NCI-H510A (cell line): ENCODE data around the gene RICTOR.

Experiments
- DNase-seq: peaks from one replicate; lab custom pipeline; 2025; lab: John Stamatoyannopoulos, UW

RICTOR gene, protein sequence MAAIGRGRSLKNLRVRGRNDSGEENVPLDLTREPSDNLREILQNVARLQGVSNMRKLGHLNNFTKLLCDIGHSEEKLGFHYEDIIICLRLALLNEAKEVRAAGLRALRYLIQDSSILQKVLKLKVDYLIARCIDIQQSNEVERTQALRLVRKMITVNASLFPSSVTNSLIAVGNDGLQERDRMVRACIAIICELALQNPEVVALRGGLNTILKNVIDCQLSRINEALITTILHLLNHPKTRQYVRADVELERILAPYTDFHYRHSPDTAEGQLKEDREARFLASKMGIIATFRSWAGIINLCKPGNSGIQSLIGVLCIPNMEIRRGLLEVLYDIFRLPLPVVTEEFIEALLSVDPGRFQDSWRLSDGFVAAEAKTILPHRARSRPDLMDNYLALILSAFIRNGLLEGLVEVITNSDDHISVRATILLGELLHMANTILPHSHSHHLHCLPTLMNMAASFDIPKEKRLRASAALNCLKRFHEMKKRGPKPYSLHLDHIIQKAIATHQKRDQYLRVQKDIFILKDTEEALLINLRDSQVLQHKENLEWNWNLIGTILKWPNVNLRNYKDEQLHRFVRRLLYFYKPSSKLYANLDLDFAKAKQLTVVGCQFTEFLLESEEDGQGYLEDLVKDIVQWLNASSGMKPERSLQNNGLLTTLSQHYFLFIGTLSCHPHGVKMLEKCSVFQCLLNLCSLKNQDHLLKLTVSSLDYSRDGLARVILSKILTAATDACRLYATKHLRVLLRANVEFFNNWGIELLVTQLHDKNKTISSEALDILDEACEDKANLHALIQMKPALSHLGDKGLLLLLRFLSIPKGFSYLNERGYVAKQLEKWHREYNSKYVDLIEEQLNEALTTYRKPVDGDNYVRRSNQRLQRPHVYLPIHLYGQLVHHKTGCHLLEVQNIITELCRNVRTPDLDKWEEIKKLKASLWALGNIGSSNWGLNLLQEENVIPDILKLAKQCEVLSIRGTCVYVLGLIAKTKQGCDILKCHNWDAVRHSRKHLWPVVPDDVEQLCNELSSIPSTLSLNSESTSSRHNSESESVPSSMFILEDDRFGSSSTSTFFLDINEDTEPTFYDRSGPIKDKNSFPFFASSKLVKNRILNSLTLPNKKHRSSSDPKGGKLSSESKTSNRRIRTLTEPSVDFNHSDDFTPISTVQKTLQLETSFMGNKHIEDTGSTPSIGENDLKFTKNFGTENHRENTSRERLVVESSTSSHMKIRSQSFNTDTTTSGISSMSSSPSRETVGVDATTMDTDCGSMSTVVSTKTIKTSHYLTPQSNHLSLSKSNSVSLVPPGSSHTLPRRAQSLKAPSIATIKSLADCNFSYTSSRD (N-terminal part only)

GRCh38 chr5:39074017-39074814 lies at the start of gene RICTOR:
TSS of gene RICTOR (minus strand) at chr5:39074399. CDS start at chr5:39074377, 22 bp downstream.
- DNase-seq = peak; percentile 83

DNA sequence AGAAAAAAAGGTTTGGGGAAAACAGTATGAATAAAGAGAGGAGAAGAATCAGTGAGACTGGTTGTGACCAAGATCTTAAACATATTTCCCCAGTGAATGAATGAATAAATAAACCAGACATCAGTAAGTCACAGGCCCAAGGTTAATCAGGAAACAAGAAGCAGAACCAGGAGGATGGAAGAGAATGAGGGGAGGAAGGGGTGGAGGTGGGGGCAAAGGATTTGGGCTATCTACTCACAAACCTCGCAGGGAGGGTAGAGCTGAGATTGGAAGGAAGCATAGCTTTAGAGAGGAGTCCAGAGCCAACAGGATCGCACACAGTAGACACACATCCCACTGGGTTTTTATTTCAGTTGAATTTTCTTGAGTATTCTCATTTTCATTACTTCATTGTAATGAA lies 47.7 kb upstream of the RICTOR start:
- no peak for DNase-seq

DNA sequence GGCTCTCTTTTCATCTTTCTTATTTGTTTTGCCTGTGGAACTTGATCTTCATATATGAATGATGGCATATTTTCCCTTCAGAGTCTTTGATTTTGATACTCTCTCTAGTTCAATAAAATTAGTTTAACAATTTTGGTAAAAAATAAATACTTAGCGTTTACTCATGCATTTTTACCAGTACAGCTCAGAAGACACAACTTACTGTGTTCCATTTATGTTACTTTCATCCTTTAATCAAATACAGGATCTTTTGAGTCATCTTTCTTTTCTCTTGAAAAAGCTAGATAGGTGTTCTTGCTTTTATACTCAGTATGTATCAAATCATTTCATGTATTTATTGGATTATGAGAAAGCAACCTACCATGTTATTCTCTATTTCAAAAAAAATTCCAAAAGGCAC lies 47.1 kb upstream of the RICTOR start:
- no peak for DNase-seq

GRCh38 chr5:39120052-39120420 lies 45.8 kb upstream of the RICTOR start:
- DNase-seq = no peak

GRCh38 chr5:39119404-39120051 lies 45.3 kb upstream of the RICTOR start:
- no peak for DNase-seq

DNA sequence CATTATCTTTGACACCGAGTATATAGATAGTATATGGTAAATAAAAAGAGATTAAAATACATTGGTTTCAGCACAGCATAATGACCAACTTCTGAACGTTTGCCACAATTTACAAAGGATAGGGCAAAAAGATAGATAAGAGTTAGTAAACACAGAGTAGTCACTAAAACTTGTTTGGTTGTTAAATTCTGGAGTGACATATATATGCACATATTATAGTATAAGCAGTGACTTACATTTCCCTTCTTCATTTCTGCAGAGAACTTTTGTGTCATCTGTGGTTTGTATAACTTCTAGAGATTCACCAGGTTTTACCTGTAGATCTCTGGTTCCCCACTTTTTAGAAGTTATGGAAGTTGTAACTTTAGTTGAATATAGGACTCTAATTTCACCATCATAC lies 44.4 kb upstream of the RICTOR start:
- DNase-seq = no peak

DNA sequence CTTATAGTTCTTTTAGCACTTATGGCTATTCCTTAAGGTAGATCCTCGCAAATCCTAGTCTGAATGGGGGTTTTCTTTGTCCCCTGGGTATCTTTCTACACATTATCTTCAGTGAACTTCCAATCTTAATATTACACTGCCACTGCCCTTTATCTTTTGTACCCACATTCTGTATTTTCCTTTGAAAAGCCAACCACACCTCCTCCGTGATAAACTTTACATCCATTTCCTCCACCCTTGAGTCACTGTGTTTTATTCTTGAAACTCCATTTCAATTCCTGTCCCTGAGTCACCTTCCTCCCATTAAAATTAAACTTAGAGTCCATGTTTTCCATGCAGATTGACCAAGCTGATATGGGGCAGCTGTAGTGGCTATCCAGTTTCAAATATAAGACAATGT lies 43.2 kb upstream of the RICTOR start:
- DNase-seq = no peak

GRCh38 chr5:39116344-39117170 lies 42.4 kb upstream of the RICTOR start:
- DNase-seq = no peak

GRCh38 chr5:39115644-39116343 lies 41.6 kb upstream of the RICTOR start:
- DNase-seq = no peak

DNA sequence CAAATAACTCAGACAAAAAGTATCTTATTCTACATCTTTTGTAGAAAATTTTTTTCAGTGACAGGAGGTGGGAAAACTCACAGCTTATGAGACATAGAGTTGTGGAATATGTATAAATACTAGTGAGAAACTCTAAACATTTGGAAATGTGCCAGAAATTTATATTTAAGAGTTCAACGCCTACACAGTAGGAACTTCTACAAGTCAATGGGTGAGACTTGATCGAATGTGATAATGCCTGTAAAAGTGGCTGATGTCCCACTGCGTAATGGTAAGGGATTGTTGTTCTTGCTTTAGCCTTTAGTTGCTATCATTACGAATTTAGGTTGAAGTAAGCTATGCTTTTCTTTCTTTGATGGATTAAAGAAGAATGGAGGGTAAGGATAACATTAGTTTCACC lies 40.0 kb upstream of the RICTOR start:
- DNase-seq = no peak

GRCh38 chr5:39113354-39113953 lies 39.3 kb upstream of the RICTOR start:
- no peak for DNase-seq

GRCh38 chr5:39109606-39110005 lies 35.4 kb upstream of the RICTOR start:
- DNase-seq = no peak

DNA sequence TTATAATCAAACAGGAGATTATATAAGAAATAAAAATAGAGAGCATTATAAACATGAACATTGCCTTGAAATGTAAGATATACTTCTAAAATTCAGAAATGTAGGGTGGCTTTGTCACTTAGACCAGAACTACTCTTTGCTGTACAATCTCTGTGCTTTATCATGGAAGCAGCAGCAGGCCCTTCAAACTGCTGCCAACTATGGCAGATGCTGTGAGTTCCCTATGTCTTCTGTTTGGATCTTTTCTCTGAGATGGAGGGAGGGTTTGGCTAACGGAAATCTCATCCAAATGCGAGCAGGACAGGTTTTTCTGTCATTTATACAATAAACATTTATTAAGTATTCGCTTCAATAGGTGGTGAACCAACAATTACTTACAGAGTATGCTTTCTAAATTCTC lies 34.8 kb upstream of the RICTOR start:
- no peak for DNase-seq

GRCh38 chr5:39107350-39107749 lies 33.2 kb upstream of the RICTOR start:
- DNase-seq = no peak

DNA sequence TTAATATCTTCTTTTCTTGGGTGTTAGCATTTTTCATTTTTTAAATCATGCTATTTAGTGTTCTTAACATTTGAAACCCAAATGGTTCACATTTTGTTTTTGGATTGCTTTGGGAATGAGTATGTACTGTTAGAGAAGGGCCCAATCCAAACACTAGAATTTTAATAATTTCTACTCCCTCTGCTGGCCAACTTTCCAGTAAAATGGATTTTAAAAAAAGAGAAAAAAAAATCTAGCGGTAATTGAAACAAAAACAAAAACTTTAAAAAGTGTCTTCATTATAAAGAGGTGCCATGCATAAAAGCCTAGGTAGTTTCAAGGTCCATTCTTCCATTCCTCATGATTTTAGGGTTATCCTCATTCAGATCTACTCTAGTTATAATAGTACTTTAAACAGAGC lies 32.1 kb upstream of the RICTOR start:
- no peak for DNase-seq

DNA sequence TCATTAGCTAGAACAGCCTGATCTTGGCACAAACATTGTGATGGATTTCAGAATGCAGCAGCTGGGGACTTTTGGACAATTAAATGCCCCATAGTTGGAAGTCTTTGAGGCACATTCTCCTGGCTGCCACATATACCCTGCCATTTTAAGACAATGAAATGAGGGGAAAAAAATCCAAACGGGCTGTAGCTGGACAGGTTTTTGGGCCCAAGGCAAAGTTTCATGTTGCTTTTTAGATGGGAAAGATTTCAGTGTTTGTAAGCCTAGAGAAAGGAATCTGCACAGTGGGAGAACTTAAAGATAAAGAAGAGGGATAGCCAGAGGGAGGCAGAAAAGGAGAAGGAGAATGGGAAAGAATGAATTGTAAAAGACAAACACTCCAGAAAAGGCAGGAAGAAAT lies 30.0 kb upstream of the RICTOR start:
- no peak for DNase-seq

DNA sequence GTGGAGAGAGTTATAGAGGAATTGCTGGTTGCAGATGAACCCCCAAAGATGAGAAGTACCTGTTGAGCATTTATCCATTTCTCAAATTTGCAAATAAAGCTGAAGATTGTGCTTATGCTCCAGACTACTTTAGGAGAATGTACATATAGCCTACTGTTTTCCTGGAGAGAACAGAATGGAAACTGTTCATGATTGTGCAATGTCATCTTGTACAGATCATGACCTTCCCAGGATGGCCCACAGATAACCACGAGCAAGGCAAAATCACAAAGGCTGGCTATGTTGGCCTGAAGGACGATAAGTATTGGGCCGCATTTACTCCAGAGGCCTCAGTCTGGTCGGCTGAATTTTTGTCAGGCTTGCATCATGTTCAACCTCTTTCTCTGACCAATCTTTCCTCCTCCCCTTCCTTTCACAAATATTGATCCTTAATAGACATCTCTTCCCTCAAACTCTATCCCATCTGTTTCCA lies 28.5 kb upstream of the RICTOR start:
- DNase-seq = no peak

DNA sequence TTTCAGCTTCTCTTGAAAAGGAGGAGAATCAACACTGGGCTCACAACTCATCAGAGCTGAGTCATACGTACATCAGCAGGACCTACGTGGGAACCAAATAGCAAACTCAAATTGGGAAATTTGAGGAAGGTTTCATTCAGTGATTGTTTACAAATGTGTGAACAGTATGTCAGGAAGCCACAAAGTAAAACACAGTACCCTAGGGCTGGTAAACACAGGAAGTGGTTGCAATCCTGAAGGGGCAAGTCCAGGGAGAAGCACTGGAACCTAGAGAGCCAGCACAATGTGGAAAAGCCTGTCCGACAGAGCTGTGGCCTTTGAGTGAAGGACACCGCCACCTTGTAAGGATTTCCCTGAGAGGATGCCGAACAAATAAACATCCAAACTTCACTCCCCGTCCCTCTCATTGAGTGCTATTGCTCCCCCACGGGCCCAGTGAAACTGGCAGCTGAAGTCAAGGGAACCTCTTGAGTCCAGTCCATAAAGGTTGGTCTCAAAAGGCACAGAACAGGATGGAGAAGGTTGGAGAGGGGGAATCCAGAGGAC lies 26.7 kb upstream of the RICTOR start:
- peak; percentile 30 for DNase-seq
